Mucosa of gallbladder (tissue), 1 donor: Measurements from ENCODE around the gene DISC1. TPM values are rescaled to one million over a fixed set of nuclear protein-coding genes. Genes with fewer than 3 reads are reported as not detected.
"Not testable (repeated sequence)": the region's sequence is repeated elsewhere in the genome, so short reads cannot be mapped to it uniquely, and the experiment has no call there.

Experiments used
- DNase-seq: peaks from one replicate; pipeline ENCODE4 v3.0.0-alpha.2; 2020; ENCODE audit warnings: low spot score
- total RNA-seq: library from RNA; stranded (reverse); gene quantifications from one replicate; pipeline ENCODE4 v1.2.1, GENCODE V29; 2021
- donor health status: DM: no; HTN: no; CAD: no.

DISC1 gene
- total RNA-seq, 1 donor from 2014 or later = 10.8 TPM

DNA sequence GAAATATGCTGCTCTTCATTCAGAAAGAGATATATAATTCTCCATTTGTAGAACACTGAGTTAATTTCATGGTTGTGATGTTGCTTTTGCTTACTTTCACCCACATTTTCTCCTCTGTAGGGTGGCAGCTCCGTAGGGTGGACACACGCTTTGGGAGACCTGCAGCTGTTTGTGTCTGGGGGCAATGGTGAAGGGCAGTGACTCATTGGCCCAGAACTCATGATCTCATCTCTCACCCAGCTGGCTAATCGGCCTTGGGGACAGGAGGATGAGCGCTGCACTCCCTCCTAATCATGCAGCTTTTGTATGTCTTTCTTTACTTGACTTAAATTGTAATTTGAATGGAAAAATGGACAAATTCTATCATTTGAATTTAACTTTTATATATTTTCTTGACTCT is 9.6 kb downstream of the DISC1 start:
- no peak for DNase-seq

DNA sequence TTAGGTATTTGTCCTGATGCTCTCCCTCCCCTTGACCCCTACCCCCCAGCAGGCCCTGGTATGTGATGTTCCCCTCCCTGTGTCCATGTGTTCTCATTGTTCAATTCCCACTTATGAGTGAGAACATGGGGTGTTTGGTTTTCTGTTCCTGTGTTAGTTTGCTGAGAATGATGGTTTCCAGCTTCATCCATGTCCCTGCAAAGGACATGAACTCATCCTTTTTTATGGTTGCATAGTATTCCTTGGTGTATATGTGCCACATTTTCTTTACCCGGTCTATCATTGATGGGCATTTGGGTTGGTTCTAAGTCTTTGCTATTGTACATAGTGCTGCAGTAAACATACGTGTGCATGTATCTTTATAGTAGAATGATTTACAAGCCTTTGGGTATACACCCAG is 10.3 kb downstream of the DISC1 start:
- DNase-seq = not testable (repeated sequence)

- no peak for DNase-seq
Measured at GRCh38 chr1:231638647-231639046, 12.1 kb downstream of the DISC1 start.

DNA sequence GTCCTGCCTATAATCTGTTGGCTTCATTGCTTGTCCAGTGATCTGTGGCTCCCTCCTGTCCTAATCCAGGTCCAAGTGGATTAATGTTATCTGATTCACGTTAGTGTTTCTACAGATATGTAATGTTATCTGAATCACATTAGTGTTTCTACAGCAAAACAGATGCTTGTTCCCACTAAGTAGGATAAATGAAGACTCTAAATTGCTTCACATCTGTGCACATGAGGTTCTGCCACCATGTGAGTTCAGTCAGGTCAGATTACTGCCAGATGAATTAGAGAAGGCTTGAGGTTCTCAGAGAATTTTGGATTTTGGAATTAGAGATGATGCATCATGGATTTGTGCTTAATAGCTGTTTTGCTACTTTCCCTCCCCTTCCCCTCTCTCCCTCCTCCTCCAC is 13.2 kb downstream of the DISC1 start:
- DNase-seq = no peak

- not testable (repeated sequence) for DNase-seq
Measured at GRCh38 chr1:231641444-231641843, 14.9 kb downstream of the DISC1 start.

- DNase-seq = not testable (repeated sequence)
Measured at GRCh38 chr1:231642061-231642460, 15.5 kb downstream of the DISC1 start.

GRCh38 chr1:231642618-231643017 is 16.0 kb downstream of the DISC1 start:
- no peak for DNase-seq

GRCh38 chr1:231643071-231643934 is 16.7 kb downstream of the DISC1 start:
- DNase-seq = no peak

GRCh38 chr1:231643935-231644237 is 17.3 kb downstream of the DISC1 start:
- DNase-seq = no peak

- DNase-seq = not testable (repeated sequence)
Measured at GRCh38 chr1:231645634-231646033, 19.0 kb downstream of the DISC1 start.

DNA sequence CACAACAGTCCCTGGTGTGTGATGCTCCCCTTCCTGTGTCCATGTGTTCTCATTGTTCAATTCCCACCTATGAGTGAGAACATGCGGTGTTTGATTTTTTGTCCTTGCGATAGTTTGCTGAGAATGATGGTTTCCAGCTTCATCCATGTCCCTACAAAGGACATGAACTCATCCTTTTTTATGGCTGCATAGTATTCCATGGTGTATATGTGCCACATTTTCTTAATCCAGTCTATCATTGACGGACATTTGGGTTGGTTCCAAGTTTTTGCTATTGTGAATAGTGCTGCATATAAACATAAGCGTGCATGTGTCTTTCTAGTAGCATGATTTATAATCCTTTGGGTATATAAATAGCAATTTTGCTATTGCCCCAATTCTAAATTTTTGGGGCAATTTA is 19.6 kb downstream of the DISC1 start:
- DNase-seq = not testable (repeated sequence)

GRCh38 chr1:231651621-231652260 is 25.2 kb downstream of the DISC1 start:
- peak; percentile 56 for DNase-seq

DNA sequence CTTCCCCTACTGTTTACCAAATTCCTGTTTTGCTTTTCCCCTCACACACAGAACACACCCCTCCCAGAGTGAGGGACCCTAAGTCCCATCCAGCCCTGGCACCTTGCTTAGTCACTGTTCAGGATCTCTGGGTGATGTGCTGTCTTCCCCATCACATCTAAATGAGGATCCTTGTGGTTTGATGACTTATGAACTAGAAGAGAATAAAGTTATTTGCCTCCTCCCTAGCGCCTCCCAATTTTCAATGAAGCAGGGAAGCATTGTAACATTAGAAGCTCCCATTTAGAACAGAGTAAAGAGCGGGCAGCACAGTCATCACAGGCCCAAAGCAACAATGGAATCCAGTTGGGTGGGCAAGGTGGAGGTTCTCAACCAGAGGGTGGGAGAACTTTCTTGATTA is 27.0 kb downstream of the DISC1 start:
- no peak for DNase-seq

DNA sequence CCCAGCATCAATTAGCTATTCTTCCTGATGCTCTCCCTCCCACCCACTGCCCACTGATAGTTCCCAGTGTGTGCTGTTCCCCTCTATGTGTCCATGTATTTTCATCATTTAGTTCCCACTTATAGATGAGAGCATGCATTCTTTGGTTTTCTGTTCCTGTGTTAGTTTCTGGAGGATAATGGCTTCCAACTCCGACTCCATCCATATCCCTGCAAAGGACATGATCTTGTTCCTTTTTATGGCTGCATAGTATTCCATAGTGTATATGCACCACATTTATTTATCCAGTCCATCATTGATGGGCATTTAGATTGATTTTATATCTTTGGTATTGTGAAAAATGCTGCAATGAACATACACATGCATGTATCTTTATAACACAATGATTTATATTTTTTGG is 30.2 kb downstream of the DISC1 start:
- DNase-seq = no peak

- DNase-seq = not testable (repeated sequence)
Measured at GRCh38 chr1:231658223-231658622, 31.6 kb downstream of the DISC1 start.

DNA sequence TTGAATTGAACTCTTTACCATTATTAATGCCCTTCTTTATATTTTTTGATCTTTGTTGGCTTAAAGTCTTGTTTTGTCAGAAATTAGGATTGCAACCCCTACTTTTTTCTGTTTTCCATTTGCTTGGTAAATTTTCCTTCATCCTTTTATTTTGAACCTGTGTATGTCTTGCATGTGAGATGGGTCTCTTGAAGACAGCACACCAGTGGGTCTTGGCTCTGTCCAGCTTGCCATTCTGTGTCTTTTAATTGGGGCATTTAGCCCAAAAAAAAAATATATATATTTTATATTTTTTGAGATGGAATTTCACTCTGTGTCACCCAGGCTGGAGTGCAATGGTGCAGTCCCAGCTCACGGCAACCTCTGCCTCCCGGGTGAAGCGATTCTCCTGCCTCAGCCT is 33.6 kb downstream of the DISC1 start:
- DNase-seq = no peak

GRCh38 chr1:231663211-231663792 is 36.7 kb downstream of the DISC1 start:
- no peak for DNase-seq

- DNase-seq = no peak
Measured at GRCh38 chr1:231665101-231665500, 38.5 kb downstream of the DISC1 start.

DNA sequence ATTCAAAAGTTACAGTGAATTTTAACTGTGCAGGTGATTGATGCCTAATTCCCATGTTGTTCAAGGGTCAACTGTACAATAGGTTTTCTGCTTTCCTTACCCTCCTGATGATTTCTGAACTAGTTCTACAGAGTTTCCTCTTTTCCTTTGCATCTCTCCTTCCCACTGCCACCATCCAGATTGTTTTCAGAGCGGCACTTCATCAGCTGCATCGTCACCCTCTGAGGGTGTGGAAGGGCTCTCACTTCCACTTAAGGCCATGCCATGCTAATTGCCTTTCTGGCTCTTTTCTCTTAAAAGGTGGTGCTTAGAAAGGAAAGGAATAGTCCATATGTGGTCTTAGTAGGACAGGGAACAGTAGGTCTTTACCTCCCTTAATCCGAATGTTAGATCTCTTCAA is 39.1 kb downstream of the DISC1 start:
- DNase-seq = no peak

GRCh38 chr1:231666220-231666936 is 39.8 kb downstream of the DISC1 start:
- no peak for DNase-seq

- DNase-seq = no peak
Measured at GRCh38 chr1:231666937-231667608, 40.5 kb downstream of the DISC1 start.
